GM19193 (cell line): Measurements from ENCODE around the gene PARP11.

Experiments used
- POLR2A ChIP-seq: IDR thresholded peaks from 4 replicates; pipeline ENCODE4 v1.6.1; 2011; ENCODE audit not compliant: insufficient read depth, insufficient read length; ENCODE audit errors: extremely low read depth

The PARP11 gene

GRCh38 chr12:3891201-3891600, 18.0 kb upstream of the PARP11 start:
- TF ChIP-seq POLR2A = no peak

GRCh38 chr12:3888659-3889058, 15.5 kb upstream of the PARP11 start:
- TF ChIP-seq POLR2A = no peak

GRCh38 chr12:3885277-3886094, 12.3 kb upstream of the PARP11 start:
- TF ChIP-seq POLR2A = no peak

GRCh38 chr12:3884671-3885070, 11.5 kb upstream of the PARP11 start:
- TF ChIP-seq POLR2A = no peak

GRCh38 chr12:3882896-3883564, 9.8 kb upstream of the PARP11 start:
- TF ChIP-seq POLR2A = no peak

GRCh38 chr12:3882406-3882805, 9.2 kb upstream of the PARP11 start:
- no peak for TF ChIP-seq POLR2A

- TF ChIP-seq POLR2A = no peak
These were observed 8.2 kb upstream of the PARP11 start for GRCh38 chr12:3881281-3881950.

GRCh38 chr12:3879846-3880245, 6.6 kb upstream of the PARP11 start:
- no peak for TF ChIP-seq POLR2A

GRCh38 chr12:3871356-3871755, 1.8 kb downstream of the PARP11 start:
- TF ChIP-seq POLR2A = no peak

- TF ChIP-seq POLR2A = no peak
These were observed 3.3 kb downstream of the PARP11 start for GRCh38 chr12:3869865-3870264.

GRCh38 chr12:3869433-3869832, 3.8 kb downstream of the PARP11 start:
- no peak for TF ChIP-seq POLR2A

GRCh38 chr12:3863756-3864155, 9.4 kb downstream of the PARP11 start:
- TF ChIP-seq POLR2A = no peak

GRCh38 chr12:3842517-3842916, 30.7 kb downstream of the PARP11 start:
- no peak for TF ChIP-seq POLR2A

- TF ChIP-seq POLR2A = no peak
These were observed 31.4 kb downstream of the PARP11 start for GRCh38 chr12:3841783-3842182.

- TF ChIP-seq POLR2A = no peak
These were observed 35.1 kb downstream of the PARP11 start for GRCh38 chr12:3838076-3838475.

GRCh38 chr12:3837049-3837448, 36.1 kb downstream of the PARP11 start:
- no peak for TF ChIP-seq POLR2A
